Gastrocnemius medialis (tissue), 4 donors: ENCODE data around the gene CDK1. TPM values are rescaled to one million over a fixed set of nuclear protein-coding genes. Genes with fewer than 3 reads are reported as not detected.

Experiments used
- ATAC-seq, 2 donors: fragments of 150-250 bp; one replicate each; pipeline ENCODE4 v1.9.1; 2016
- DNase-seq, 2 donors: peaks; one replicate each; pipeline ENCODE4 v3.0.0-alpha.2; 2019
- H3K27ac ChIP-seq, 4 donors: fragments of 200-600 bp; sonication (generic); 1 replicate in 1 of 4; 2 replicates in 3 of 4; pipeline ENCODE4 v1.5.1; 2016 to 2018; ENCODE audit warnings: mild to moderate bottlenecking in 2 of 4, moderate library complexity in 1 of 4
- H3K27me3 ChIP-seq, 3 donors: fragments of 200-600 bp; sonication (generic) in 2 of 3; 1 replicate in 1 of 3; 2 replicates in 2 of 3; pipeline versions ENCODE4 v1.5.1 to v1.6.0; 2016 to 2019; ENCODE audit warnings: mild to moderate bottlenecking in 1 of 3, moderate library complexity in 1 of 3
- H3K36me3 ChIP-seq, 2 donors: fragments of 200-600 bp; sonication (generic) in 1 of 2; one replicate each; pipeline ENCODE4 v1.5.1; 2017 to 2018
- H3K4me1 ChIP-seq, 2 donors: fragments of 200-600 bp; sonication (generic) in 1 of 2; one replicate each; pipeline ENCODE4 v1.5.1; 2016 to 2017; ENCODE audit warnings: mild to moderate bottlenecking in 2 of 2
- H3K4me3 ChIP-seq, 4 donors: fragments of 200-600 bp; sonication (generic) in 3 of 4; 1 replicate in 1 of 4; 2 replicates in 3 of 4; pipeline ENCODE4 v1.5.1; 2016 to 2019; ENCODE audit warnings: mild to moderate bottlenecking in 2 of 4
- H3K9me3 ChIP-seq, 3 donors: fragments of 200-600 bp; sonication (generic) in 2 of 3; 1 replicate in 1 of 3; 2 replicates in 2 of 3; pipeline ENCODE4 v1.5.1; 2016 to 2019
- CTCF ChIP-seq, 5 experiments: fragments of 450-650 bp in 3 of 5; fragments of 200-600 bp in 2 of 5; sonication (generic) in 2 of 5; IDR thresholded peaks in 4 of 5; conservative IDR thresholded peaks in 1 of 5; 1 replicate in 4 of 5; 2 replicates in 1 of 5; pipeline ENCODE4 v1.5.1; 2016 to 2019; ENCODE audit warnings: antibody characterized with exemption in 5 of 5, mild to moderate bottlenecking in 3 of 5, moderate library complexity in 3 of 5
- POLR2A ChIP-seq, 2 donors: fragments of 450-650 bp; IDR thresholded peaks; one replicate each; pipeline ENCODE4 v1.6.1; 2017; ENCODE audit warnings: antibody characterized with exemption in 2 of 2, mild to moderate bottlenecking in 2 of 2, moderate library complexity in 2 of 2
- in situ Hi-C, 4 donors: fragments of 200-750 bp; cut with MboI; loops; one replicate each; pipeline versions ENCODE4 v1.15.0 to v1.8.0; 2017; ENCODE audit warnings: low sequenced_read_pairs in 4 of 4
- intact Hi-C: fragments of 100-400 bp; cut with DNase I; formaldehyde crosslinking; loops from one replicate; pipeline ENCODE4 v1.15.1; 2023; ENCODE audit warnings: low total_unique reads
- total RNA-seq, 4 donors: library from RNA; depleted of rRNA; stranded (reverse); fragments of >200 nt; gene quantifications; one replicate each; pipeline versions ENCODE4 v1.1.0 to v1.2.3, GENCODE V29; 2016

Gene CDK1
- total RNA-seq: 1 to 10 TPM in 2 of 4 donors, under 1 TPM in 1, not detected in 1; 0.82 to 1.9 (median 1.2) TPM

- DNase-seq: peak; percentile 91 to 95
- H3K36me3 ChIP-seq: no peaks in the 10 kb centered on the region
- H3K9me3 ChIP-seq: no peaks in the 10 kb centered on the region
- intact Hi-C loops (no loop called here), in situ Hi-C loops (no loop called here)
- H3K27me3 ChIP-seq: no peaks in the 10 kb centered on the region
- H3K4me3 ChIP-seq: peak within 1 kb of the TSS; percentile 63 to 75 (median 72)
- no peak for TF ChIP-seq CTCF (IDR thresholded peaks at IDR 0.05 in 4 of 5, conservative IDR thresholded peaks at IDR 0.05 in 1 of 5)
- TF ChIP-seq POLR2A (IDR thresholded peaks at IDR 0.05): peak in 1 of 2 donors; percentile 33
- peak within 1 kb of the TSS; percentile 63 to 74 (median 68) for H3K27ac ChIP-seq
- ATAC-seq: peak; percentile 100
- peaks cover 0 to 6% of the 10 kb centered on the region in 2 donors for H3K4me1 ChIP-seq
These were observed at the start of gene CDK1 for GRCh38 chr10:60778214-60778970. CDK1 (plus strand) TSS chr10:60778478; CDS start chr10:60780166, 1,688 bp downstream.

- no peaks in the 10 kb centered on the region for H3K9me3 ChIP-seq
- ATAC-seq: no peak
- DNase-seq: no peak
- H3K4me3 ChIP-seq: no peak overlapping the region
- H3K27ac ChIP-seq: no peak overlapping the region
- H3K36me3 ChIP-seq: no peaks in the 10 kb centered on the region
- in situ Hi-C loops: no loop called here
- TF ChIP-seq POLR2A (IDR thresholded peaks at IDR 0.05): no peak
- TF ChIP-seq CTCF (IDR thresholded peaks at IDR 0.05 in 4 of 5, conservative IDR thresholded peaks at IDR 0.05 in 1 of 5): no peak
- peaks cover 0 to 6% of the 10 kb centered on the region in 2 donors for H3K4me1 ChIP-seq
- H3K27me3 ChIP-seq: peaks cover 23 to 34% (median 28%) of the 10 kb centered on the region in 3 donors
- intact Hi-C loops: no loop called here
These were observed 49.2 kb upstream of the CDK1 start for GRCh38 chr10:60729106-60729505.

- no peak for ATAC-seq
- H3K4me3 ChIP-seq: no peak overlapping the region
- no peaks in the 10 kb centered on the region for H3K9me3 ChIP-seq
- H3K36me3 ChIP-seq: no peaks in the 10 kb centered on the region
- H3K27me3 ChIP-seq: peaks cover 34 to 47% (median 38%) of the 10 kb centered on the region in 3 donors
- H3K4me1 ChIP-seq: peaks cover 0 to 6% of the 10 kb centered on the region in 2 donors
- in situ Hi-C loops (no loop called here), intact Hi-C loops (no loop called here)
- no peak for TF ChIP-seq CTCF (IDR thresholded peaks at IDR 0.05 in 4 of 5, conservative IDR thresholded peaks at IDR 0.05 in 1 of 5)
- no peak for TF ChIP-seq POLR2A (IDR thresholded peaks at IDR 0.05)
- no peak for DNase-seq
- no peak overlapping the region for H3K27ac ChIP-seq
These were observed 47.0 kb upstream of the CDK1 start for GRCh38 chr10:60731134-60731885.

GRCh38 chr10:60732198-60732806 is 46.0 kb upstream of the CDK1 start:
- Histone ChIP-seq H3K9me3 (no peaks in the 10 kb centered on the region), H3K4me3 (peak overlapping the region in 3 of 4 donors; percentile 50 to 61 (median 60)), H3K36me3 (no peaks in the 10 kb centered on the region), H3K4me1 (peaks cover 0 to 6% of the 10 kb centered on the region in 2 donors), H3K27ac (no peak overlapping the region), H3K27me3 (peaks cover 34 to 38% (median 34%) of the 10 kb centered on the region in 3 donors)
- in situ Hi-C loops (no loop called here), intact Hi-C loops (no loop called here)
- TF ChIP-seq CTCF (IDR thresholded peaks at IDR 0.05 in 4 of 5, conservative IDR thresholded peaks at IDR 0.05 in 1 of 5) (no peak), POLR2A (IDR thresholded peaks at IDR 0.05) (no peak)
- no peak for DNase-seq
- ATAC-seq: no peak
